GM12892 (cell line): ENCODE measurements around the gene TBCD.

Experiments
- DNase-seq: peaks from one replicate; pipeline ENCODE4 v3.0.0; 2011; ENCODE audit not compliant: insufficient read length
- FAIRE-seq: peaks from 2 replicates; lab custom pipeline; 2011; peaks lifted over from hg19 to GRCh38; lab: Jason Lieb, UNC
- POLR2A ChIP-seq: IDR thresholded peaks from 2 replicates; pipeline ENCODE4 v1.6.1; 2011; ENCODE audit warnings: low read depth, low read length, control low read depth
- POLR2AphosphoS5 ChIP-seq: IDR thresholded peaks from 2 replicates; pipeline ENCODE4 v1.6.1; 2011; ENCODE audit warnings: low read depth, low read length, control low read depth
- TAF1 ChIP-seq: IDR thresholded peaks from 2 replicates; pipeline ENCODE4 v1.6.1; 2011; ENCODE audit warnings: low read depth, mild to moderate bottlenecking, control low read depth, low read length, borderline replicate concordance

The TBCD gene

DNA sequence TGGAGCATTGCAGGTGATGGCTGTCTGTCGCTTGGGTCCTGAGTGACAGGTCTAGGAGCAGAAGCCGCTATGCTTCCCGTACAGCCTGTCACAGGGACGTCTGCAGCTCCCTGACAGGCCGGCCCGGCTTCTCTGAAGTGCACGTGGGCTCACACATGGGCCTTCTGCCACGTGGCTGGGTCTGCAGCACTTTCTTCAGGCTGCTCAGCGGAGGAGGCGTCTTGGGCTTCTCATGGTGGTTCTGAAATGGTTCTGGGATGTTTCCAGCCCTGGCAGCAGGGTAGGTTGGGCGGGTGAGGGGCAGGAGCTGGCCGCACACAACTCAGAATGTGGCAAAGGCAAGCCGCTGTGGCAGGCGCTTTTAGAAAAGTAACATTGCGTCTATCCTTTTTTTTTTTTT lies 168.3 kb downstream of the TBCD start:
- no peak for DNase-seq
- TF ChIP-seq POLR2AphosphoS5, result no peak
- no peak for TF ChIP-seq POLR2A
- no peak for TF ChIP-seq TAF1
- no peak for FAIRE-seq

DNA sequence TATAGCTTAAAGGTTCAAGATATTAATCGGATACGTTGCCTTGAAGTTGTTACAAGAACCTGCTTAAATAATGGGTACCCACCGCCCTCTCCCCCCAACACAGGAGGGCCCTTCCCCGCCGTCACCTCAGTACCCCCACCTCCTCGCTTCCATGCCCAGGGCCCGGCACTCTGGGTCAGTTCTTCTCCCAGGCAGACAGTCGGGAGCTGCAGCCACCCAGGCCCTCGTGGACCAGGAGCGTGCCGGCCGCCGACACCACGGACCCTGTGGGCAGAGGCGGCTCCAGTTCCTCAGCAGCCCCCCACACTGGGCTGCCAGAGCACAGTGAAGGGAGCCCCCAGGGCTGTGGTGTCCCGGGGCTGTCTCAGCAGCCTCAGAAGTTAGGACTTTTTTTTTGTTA lies 168.8 kb downstream of the TBCD start:
- DNase-seq (no peak), FAIRE-seq (no peak)
- no peak for TF ChIP-seq TAF1
- TF ChIP-seq POLR2AphosphoS5, result no peak
- no peak for TF ChIP-seq POLR2A

DNA sequence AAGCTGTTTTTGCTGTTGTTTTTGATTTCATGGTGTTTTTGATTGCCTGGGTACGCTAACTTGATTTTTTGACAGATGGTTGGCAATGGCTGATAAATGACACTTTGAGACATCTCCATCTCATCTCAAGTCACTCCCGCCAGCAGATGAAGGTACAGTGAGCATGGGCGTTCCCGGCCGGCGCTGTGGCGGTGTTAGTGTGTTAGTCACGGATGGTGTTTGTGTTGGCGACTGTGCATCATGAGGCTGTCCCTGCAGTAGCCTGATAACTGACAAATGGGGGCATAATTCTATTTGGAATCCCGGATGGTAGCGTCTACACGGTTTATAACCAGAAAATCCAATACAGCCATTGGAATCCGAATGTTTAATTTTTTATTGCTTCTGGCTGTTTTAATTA lies 169.6 kb downstream of the TBCD start:
- TF ChIP-seq POLR2A (no peak), POLR2AphosphoS5 (no peak), TAF1 (no peak)
- FAIRE-seq (no peak), DNase-seq (no peak)

DNA sequence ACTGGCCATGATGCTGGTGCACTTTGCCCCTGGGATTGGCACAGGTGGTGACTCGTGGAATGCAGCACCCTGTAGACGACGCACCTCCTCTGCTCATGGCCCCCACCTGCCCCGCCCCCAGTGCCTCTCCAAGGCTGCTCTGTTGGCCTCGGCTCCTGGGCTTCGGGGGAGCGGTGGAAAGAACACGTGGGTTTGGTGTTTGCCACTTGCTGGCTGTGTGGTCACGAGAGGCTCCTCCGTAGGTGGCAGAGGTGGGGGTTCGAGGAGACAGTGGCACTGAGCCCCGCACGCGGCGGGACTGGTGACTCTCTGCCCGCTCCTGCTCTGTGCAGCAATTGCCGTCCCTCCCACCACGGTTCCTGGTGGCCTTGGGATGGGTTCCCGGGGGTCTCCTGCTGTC lies 170.8 kb downstream of the TBCD start:
- TF ChIP-seq TAF1 (no peak), POLR2A (no peak), POLR2AphosphoS5 (no peak)
- FAIRE-seq (no peak), DNase-seq (no peak)

DNA sequence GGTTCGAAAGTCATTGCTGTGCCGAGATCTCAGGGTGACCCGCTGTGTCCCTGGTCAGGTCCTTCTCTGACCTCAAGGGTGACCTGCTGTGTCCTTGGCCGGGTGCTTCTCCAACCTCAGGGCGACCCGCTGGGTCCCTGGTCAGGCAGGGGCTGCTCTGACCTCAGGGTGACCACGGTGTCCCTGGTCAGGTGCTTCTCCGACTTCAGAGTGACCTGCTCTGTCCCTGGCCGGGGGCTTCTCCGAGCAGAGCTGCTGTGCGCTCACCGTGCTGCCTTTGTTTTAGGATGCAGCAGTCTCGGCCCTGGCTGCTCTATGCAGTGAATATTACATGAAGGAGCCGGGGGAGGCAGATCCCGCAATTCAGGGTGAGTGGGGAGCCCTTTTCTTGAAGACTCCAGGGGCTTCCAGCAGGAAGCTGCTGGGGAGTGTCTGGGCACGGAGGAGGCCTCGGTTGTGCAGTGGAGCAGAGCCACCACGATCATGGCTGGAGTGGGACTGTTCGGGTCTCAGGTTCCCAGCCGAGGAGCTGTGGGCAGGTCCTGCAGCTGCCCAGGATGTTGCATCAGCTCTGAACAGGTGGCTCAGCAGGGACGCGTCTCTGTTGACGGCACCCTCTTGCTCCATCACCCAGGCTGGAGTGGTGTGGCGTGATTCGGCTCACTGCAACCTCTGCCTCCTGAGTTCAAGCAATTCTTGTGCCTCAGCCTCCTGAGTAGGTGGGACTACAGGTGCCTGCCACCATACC lies 171.7 kb downstream of the TBCD start:
- DNase-seq, result no peak
- TF ChIP-seq POLR2AphosphoS5 (no peak), TAF1 (no peak)
- no peak for FAIRE-seq

DNA sequence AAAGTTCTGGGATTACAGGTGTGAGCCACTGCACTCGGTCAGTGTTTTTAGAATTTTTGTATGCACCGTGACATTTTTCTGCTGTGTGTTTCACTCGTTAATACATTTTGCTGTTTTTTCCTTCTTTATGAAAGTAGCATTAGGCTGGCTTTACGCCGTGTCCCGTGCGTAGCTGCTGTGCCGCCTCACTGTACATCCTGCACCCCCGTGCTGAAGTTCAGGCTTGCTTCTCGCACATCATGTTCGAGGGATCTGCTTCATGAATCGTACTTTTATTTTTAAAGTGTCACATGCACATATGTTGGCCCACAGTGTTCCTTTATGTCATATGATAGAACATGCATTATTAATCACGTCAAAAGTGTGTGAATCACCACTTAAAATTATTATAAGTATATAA lies 172.3 kb downstream of the TBCD start:
- no peak for TF ChIP-seq TAF1
- no peak for TF ChIP-seq POLR2AphosphoS5
- TF ChIP-seq POLR2A, result no peak
- DNase-seq (no peak), FAIRE-seq (no peak)

DNA sequence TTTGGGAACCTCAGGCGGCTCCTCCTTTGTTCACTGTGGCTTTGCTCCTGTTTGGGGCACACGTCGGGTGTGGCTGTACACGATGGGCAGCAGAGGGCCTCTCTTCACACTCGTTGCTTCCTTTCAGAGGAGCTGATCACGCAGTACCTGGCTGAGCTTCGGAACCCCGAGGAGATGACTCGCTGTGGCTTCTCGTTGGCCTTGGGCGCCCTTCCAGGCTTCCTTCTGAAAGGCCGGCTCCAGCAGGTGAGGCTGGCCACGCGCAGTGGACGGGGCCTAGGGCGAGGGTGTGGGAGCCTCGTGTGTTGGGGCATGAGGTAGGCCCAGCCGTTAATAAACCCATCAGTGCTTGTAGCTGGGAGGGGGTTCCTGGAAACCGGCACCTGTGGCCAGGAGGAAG lies 172.9 kb downstream of the TBCD start:
- no peak for FAIRE-seq
- TF ChIP-seq POLR2AphosphoS5, result no peak
- no peak for TF ChIP-seq POLR2A
- no peak for TF ChIP-seq TAF1
- no peak for DNase-seq

DNA sequence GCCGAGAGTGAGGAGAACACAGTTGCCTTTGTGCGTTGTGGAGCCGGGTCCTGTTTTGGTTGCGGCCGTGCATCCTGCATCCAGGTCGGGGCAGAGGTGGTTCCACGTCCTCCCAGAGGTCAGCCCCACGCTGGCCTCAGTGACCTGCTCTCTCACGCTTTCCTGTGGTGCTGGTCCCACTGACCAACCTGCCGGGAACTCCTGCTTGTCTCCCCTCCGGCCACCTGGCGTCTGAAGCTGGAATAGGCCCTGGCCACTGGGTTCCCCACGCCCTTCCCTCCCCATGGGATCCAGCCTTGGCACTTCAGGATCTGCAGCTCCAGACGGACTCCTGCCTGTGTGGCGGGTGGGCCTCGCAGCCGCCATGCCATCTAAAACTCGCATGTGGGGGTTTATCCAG lies 173.5 kb downstream of the TBCD start:
- FAIRE-seq, result no peak
- TF ChIP-seq POLR2AphosphoS5, result no peak
- TF ChIP-seq TAF1, result no peak
- no peak for TF ChIP-seq POLR2A
- DNase-seq, result no peak

DNA sequence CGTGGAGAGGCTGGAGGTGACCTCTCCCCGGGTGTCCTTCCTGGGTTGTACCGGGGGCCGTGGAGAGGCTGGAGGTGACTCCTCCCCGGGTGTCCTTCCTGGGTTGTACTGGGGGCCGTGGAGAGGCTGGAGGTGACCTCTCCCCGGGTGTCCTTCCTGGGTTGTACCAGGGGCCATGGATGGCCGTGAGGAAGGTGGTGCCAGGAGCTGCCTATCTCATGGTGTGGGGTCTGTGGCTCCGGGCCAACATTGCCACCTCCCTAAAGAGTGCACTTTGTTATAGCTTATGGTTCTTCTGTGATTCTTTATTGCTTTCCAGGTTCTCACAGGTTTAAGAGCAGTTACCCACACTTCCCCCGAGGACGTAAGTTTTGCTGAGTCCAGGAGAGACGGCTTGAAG lies 174.2 kb downstream of the TBCD start:
- FAIRE-seq, result no peak
- DNase-seq, result no peak
- no peak for TF ChIP-seq TAF1
- TF ChIP-seq POLR2AphosphoS5, result no peak
- no peak for TF ChIP-seq POLR2A

DNA sequence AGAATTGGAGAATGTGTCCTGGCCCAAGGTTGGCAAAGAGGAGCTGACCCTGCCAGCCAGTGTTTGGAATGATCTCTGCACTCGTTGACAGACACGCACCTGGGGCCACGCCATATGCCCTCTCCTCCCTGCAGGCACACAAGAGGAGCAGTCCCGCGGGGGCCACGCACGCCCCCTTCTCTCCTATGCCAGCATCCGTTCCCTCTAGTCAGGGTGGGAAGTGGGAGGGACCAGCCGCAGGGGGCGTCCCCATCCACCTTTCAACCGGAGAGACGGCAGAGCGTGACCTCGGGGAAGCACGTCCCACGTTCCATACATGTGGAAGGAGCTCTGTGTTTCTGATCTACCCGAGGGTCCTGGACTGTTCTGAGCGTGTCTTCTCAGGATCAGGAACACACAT lies 174.9 kb downstream of the TBCD start:
- no peak for TF ChIP-seq POLR2AphosphoS5
- TF ChIP-seq POLR2A, result no peak
- no peak for TF ChIP-seq TAF1

DNA sequence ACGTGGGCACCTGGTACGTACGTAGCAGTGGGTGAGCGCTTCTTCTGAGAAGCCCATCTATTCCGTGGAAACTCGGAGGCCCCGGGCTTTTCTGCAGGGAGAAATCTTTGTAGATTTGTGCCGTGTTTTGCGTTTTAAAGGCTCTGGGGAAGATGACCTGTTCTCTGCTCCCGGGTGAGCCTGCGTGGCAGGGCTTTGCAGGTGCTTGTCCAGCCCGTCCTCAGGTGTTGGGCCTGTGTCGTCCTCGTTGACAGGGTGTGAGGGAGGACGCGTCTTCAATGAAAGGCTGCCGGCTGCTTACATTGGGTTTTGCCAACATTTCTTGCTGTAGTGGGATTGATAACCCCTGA lies 175.4 kb downstream of the TBCD start:
- no peak for FAIRE-seq
- no peak for DNase-seq
- TF ChIP-seq TAF1 (no peak), POLR2AphosphoS5 (no peak), POLR2A (no peak)

More for the DNA sequence above, 174.9 kb downstream of the TBCD start:
- FAIRE-seq (no peak), DNase-seq (no peak)

DNA sequence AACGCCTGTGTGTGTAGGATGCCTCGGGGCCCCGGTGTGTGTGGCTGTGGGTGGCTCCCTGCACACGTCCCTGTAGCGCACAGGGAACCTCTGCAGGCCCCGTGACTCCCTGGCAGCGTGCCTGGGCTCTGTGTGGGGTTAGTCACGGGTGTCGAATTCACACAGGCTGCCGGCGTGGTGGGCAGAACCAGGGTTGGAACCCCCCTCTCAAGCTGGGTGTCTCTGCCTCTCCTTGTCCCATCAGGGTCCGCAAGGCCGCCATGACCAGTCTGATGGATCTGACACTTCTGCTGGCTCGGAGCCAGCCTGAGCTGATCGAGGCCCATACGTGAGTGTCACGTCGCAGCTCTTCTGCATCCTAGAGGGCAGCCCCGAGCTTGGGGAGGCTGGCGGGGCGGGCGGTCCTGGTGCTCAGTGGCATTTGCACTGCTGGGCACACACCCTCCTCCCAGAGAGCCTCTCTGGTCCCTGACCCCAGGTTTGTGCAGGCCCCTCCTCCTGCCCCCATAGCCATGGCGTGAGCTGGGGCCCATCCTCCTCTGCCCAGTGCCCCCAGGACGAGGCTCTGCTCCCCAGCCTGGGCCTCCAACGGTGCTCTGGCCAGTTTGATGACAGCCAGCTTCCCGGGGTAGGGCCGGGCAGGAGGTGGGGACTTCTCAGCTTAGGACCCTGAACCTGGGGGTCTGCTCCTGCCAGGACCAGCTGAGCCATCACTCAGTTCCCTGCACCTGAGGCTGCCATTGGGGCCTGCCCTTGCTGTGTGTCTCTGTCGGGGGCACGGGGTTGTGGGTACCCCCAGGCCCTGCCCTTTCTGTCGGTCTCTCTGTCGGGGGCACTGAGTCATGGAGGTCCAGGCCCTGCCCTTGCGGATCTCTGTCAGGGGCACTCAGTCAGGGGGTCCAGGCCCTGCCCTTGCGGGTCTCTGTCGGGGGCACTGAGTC lies 176.1 kb downstream of the TBCD start:
- DNase-seq (no peak), FAIRE-seq (no peak)
- TF ChIP-seq POLR2A (no peak), TAF1 (no peak)
